Stimulated activated CD8-positive, alpha-beta memory T cell treated with anti-CD3 and anti-CD28 coated beads, Interleukin-12 subunit alpha, Interleukin-12 subunit beta, amount 100 ng/mL, for 1 hour (primary cell): ENCODE measurements around the gene PRSS22.

ENCODE experiments used
- DNase-seq: peaks from one replicate; pipeline ENCODE4 v3.0.0-alpha.2; 2020; ENCODE audit warnings: low read depth

The PRSS22 gene

DNA sequence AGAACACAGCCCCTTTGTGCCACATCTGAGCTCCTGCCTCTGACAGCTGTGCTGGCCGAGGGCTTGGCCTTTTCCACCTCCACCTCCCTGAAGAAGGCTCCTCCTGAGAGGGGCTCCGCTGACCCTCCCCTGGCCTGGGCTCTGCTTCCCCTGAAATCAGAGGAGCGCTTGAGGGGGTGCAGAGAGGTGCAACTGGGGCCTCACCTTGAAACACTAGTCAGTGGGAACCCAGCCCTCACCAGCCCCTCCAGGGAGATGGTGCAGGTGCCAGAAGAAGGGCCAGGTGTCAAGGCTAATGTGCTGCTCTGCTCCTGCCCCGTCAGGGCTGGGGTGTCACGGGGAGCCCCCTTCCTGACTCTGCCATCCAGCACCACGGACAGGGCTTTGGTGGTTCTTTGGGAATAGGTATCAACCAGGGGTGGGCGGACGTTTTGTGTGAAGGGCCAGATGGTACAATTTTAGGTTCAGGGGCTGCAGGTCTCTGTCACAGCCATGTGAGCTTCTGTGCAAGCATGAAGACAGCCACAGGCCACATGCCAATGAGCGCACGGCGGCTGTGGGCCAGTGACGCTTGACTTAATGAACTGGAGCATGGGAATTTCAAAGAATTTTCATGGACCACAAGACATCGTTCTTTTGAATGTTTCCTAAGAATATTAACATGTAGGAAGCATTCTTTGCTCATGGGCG, 30.0 kb downstream of the PRSS22 start:
- no peak for DNase-seq

- DNase-seq, result no peak
Measured at GRCh38 chr16:2827374-2827791, 30.6 kb downstream of the PRSS22 start.

- DNase-seq, result no peak
Measured at GRCh38 chr16:2826591-2827373, 31.2 kb downstream of the PRSS22 start.

- DNase-seq, result no peak
Measured at GRCh38 chr16:2825906-2826305, 32.1 kb downstream of the PRSS22 start.

- DNase-seq, result no peak
Measured at GRCh38 chr16:2825049-2825742, 32.8 kb downstream of the PRSS22 start.

DNA sequence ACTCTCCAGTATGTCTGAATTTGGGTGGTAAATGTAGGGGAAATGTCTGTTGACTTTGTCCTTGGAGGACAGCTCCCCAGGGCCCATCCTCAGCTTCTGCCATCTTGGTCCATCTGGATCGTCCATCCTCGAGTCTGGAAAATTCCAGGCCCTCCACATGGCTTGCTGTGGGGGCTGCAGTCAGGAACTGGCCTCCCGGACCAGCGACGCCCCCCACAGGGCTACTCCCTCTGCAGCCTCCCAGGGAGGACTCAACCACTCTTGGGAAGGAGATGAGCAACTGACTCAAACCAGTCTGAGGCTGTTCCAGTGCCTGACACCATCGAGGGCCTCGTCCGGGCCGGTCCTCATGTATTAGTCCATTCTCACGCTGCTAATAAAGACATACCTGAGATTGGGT, 33.3 kb downstream of the PRSS22 start:
- DNase-seq, result no peak

- no peak for DNase-seq
Measured at GRCh38 chr16:2822496-2822895, 35.5 kb downstream of the PRSS22 start.

DNA sequence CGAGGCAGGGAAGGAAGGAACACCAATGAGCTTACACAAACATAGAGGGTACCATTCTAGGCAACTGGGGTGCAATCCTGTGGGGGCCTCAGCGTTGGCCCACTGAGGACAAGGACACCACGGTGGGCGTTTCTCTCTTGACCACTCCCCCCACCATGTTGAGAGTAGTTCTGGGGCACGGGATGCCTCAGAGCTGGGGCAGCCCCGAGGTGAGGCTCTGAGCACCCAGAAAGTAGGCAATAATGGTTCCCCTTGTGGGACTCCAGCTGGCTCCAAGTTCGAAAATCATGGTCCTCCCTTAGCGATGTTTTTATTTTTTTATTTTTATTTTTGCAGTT, 35.8 kb downstream of the PRSS22 start:
- no peak for DNase-seq

DNA sequence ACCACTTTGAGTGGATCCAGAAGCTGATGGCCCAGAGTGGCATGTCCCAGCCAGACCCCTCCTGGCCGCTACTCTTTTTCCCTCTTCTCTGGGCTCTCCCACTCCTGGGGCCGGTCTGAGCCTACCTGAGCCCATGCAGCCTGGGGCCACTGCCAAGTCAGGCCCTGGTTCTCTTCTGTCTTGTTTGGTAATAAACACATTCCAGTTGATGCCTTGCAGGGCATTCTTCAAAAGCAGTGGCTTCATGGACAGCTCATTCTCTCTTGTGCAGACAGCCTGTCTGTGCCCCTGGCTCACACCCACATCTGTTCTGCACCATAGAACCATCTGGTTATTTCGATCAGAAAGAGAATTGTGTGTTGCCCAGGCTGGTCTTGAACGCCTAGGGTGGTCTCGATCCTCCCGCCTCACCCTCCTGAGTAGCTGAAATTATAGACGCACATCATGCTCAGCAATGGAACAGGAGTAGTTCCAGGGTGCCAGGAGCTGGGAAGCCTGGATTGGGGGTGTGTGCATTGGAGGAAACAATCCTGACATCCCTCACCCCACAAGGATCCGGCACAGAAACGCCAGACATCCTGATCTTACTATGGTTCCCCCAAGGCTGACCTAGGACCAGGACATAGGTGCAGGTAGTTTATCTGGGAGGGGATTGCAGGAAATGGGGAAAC, 36.3 kb downstream of the PRSS22 start:
- no peak for DNase-seq

DNA sequence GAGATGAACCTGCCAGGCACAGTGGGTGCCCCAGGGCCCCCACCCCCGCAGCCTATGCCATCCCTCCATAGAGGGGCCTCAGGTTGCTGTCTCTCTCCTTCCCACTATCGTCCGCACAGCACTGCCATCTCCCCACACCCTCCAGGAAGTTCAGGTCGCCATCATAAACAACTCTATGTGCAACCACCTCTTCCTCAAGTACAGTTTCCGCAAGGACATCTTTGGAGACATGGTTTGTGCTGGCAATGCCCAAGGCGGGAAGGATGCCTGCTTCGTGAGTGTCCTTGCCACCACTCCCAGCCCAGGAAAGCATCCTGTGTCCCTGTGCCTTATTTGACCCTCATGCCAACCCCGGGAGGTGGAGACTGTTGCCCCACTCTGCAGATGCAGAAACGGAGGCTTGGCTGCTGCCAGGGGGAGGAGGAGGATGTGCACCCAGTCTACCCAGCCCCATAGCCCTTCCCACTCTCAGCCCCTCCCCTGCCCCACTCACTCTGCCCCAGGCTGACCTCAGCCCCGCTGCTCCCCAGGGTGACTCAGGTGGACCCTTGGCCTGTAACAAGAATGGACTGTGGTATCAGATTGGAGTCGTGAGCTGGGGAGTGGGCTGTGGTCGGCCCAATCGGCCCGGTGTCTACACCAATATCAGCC, 37.0 kb downstream of the PRSS22 start:
- DNase-seq, result no peak

DNA sequence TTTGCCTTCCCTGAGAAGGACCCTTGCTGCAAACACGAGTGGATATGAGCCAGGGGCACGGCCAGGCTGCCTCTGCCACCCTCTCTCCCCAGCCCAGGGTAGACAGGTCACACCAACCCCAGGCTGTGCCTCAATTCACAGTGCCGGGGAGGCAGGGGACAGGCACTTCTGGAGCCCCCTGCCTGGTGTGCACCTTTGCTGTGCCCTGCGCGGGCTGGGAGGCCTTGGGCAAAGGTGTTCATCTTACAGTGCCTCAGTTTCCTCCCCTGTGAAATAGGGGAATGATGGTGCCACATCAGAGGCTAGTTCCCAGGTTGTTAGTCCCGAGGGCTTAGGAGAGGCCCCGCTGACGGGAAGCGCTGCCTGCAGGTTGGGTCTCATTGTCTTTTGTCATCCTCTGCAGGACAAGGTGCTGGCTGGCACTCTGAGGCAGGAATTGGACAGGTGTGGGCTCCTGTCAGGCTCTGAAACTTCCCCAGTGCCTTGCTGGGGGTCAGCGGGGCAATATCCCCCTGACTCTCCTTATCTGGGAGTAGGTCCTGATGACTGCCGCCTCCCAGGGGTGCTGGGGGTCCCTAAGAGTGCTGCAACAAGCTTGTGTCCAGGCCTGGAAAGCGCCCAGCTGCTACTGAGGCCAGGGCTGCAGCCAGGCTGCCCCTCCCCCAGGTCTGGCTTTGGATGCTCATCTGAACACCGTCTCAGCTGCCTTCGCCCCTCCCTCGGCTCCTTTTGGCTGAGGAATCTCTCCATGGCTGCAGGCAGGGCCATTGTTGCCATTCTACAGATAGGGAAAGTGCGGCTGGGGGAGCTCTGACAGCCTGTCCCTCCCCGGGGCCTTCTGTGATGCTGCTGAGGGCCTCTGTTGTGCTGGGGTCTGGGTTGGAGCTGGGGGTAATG, 37.8 kb downstream of the PRSS22 start:
- DNase-seq, result no peak

DNA sequence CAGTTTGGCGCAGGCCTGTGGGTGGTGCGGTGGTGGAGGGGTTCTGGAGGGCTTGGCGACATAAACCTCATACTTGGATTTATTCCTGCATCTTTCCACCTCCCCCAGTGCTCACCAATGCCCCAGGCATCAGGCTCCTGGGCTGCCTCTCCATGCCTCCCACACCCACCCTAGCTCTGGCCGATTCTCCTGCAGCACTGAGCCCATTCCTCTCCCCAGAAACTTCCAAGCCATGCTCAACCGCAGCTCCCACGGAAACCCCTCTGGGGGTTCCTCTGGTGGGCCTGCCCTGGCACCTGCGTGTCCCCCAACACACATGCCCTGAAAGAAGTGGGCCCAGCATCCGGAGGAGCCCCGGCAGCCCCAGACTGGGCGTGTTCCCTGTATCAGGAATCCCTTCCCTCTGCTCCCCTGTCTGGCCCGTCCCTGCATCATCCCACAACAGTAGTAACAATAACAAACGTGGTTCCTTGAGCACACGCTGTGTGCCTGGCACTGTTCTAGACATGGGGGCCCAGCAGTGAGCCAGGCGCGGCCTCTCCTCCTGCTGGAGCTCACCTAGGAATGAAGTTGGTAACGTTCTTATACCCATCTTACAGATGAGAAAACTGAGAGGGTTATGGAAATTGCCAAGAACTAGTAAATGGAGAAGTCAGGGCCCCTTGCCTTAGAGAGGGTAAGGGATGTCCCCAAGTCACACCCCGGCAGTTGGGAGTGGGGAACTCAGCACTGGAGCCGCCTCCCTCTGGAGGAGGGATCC, 38.6 kb downstream of the PRSS22 start:
- no peak for DNase-seq

DNA sequence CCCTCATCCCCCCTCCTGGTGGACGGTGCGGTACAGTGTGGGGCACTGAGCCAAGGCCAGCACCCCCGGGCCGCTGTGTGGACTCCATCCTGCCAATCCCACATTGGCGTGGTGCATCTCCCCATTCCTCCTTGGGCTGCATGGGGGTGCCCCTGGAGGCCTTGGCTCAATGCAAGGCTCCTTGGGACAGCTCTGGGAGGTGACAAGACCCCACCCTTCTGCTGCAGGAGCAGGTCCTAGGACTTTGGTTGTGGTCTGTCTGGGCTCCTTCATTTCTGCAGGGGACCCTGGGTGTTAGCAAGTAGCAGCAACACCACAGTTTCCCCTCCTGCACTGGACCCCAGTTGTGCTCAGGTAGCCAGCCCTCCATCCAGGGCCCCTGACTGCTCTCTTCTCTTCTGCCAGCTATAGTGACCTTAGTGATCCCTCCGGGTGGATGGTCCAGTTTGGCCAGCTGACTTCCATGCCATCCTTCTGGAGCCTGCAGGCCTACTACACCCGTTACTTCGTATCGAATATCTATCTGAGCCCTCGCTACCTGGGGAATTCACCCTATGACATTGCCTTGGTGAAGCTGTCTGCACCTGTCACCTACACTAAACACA, 39.6 kb downstream of the PRSS22 start:
- DNase-seq, result no peak

DNA sequence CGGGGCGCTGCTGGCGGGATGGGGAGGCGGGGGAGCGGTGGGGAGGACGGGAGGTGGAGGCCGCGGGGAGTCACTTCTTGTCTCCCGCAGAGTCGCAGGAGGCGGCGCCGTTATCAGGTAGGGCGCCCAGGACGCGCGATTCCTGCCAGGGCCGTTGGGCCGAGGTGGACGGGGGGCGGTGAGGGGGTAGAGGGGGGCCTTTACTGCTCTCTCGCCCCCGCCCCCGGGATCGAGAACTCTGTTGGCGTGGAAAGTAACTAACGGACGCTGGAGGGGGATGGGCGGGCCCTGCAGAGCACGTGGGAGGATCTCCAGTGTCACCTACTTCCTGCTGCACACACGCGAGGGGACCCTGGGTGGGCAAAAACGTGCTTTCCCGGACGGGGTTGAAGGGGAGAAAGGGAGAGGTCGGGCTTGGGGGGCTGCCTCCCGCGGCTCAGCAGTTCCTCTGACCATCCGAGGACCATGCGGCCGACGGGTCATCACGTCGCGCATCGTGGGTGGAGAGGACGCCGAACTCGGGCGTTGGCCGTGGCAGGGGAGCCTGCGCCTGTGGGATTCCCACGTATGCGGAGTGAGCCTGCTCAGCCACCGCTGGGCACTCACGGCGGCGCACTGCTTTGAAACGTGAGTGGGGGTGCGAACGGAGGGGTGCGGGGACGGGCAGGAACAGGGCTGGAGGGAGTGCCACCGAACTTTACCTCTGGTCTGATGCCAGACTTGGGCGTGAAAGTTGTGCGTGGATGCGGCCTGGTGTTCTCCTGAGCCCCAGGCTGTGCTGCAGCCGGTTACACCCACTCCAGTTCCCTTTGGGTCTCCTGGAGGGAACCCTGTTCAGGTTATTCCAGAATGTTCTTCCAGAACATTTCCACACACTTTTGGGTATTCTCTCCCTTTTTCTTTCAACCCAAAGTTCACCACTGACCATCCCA, 40.4 kb downstream of the PRSS22 start:
- no peak for DNase-seq

GRCh38 chr16:2816751-2817339, 41.1 kb downstream of the PRSS22 start, which contains the start of gene PRSS21:
TSS of gene PRSS21 (plus strand) at chr16:2817237. CDS start at chr16:2817269, 32 bp downstream.
- no peak for DNase-seq

- DNase-seq, result no peak
Measured at GRCh38 chr16:2815299-2815771, 42.6 kb downstream of the PRSS22 start.

- DNase-seq, result no peak
Measured at GRCh38 chr16:2814551-2815298, 43.2 kb downstream of the PRSS22 start.
